Ishikawa (cell line): Measurements from ENCODE around the gene GDAP1L1.

Experiments
- CEBPB ChIP-seq: IDR thresholded peaks from 2 replicates; pipeline ENCODE4 v1.6.1; 2012
- CREB1 ChIP-seq: IDR thresholded peaks from 2 replicates; pipeline ENCODE4 v1.6.1; 2012; ENCODE audit warnings: low read depth
- EGR1 ChIP-seq: IDR thresholded peaks from 2 replicates; pipeline ENCODE4 v1.6.1; 2012
- EP300 ChIP-seq: IDR thresholded peaks from 2 replicates; pipeline ENCODE4 v1.6.1; 2012; ENCODE audit warnings: borderline replicate concordance
- FOXM1 ChIP-seq: IDR thresholded peaks from 2 replicates; pipeline ENCODE4 v1.6.1; 2012; ENCODE audit warnings: low read depth, borderline replicate concordance
- NFIC ChIP-seq: IDR thresholded peaks from 2 replicates; pipeline ENCODE4 v1.6.1; 2012
- RAD21 ChIP-seq: IDR thresholded peaks from 2 replicates; pipeline ENCODE4 v1.6.1; 2012; ENCODE audit warnings: low read depth
- REST ChIP-seq: IDR thresholded peaks from 2 replicates; pipeline ENCODE4 v1.6.1; 2012; ENCODE audit warnings: low read depth, mild to moderate bottlenecking
- TAF1 ChIP-seq: IDR thresholded peaks from 2 replicates; pipeline ENCODE4 v1.6.1; 2012; ENCODE audit warnings: low read depth, mild to moderate bottlenecking
- TCF12 ChIP-seq: IDR thresholded peaks from 2 replicates; pipeline ENCODE4 v1.6.1; 2012; ENCODE audit warnings: low read depth
- TEAD4 ChIP-seq: IDR thresholded peaks from 2 replicates; pipeline ENCODE4 v1.6.1; 2012
- USF1 ChIP-seq: IDR thresholded peaks from 2 replicates; pipeline ENCODE4 v1.6.1; 2012
- YY1 ChIP-seq: IDR thresholded peaks from 2 replicates; pipeline ENCODE4 v1.6.1; 2012; ENCODE audit warnings: low read depth
- ZBTB7A ChIP-seq: IDR thresholded peaks from 2 replicates; pipeline ENCODE4 v1.6.1; 2012; ENCODE audit warnings: low read depth
- TF ChIP-seq, protein P1 (sequence below): IDR thresholded peaks from 2 replicates; pipeline ENCODE4 v1.6.1; 2012

Gene GDAP1L1

GRCh38 chr20:44247131-44247571 is at the start of gene GDAP1L1:
TSS of gene GDAP1L1 (plus strand) at chr20:44247308. CDS start at chr20:44247335, 27 bp downstream.
- TF ChIP-seq CREB1 (no peak), REST (no peak), EGR1 (no peak), YY1 (no peak), ZBTB7A (no peak), NFIC (no peak)

GRCh38 chr20:44198872-44199271 is 48.2 kb upstream of the GDAP1L1 start:
- TF ChIP-seq TCF12 (no peak), FOXM1 (no peak), USF1 (no peak), EGR1 (no peak), ZBTB7A (no peak), EP300 (no peak)

DNA sequence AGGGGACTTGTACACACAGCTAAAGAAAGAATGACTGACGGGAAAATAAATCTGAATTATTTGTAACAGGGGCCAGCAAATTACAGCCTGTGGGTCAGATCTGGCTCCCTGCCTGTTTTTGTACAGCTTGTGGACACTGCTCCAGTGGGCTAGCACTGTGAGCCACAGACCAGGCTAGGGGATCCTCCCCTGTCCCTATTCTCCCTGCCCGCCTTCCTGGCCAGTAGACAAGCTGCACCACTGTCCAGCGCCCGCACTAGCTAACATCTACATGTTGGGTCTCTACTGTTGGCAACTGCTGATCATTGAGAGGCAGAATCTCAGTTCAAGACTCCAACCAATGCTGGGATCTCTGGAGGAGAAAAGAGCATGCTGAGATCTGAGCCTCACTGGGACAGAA is 47.2 kb upstream of the GDAP1L1 start:
- no peak for TF ChIP-seq EGR1
- no peak for TF ChIP-seq ZBTB7A
- no peak for TF ChIP-seq USF1
- no peak for TF ChIP-seq CEBPB
- no peak for TF ChIP-seq EP300
- TF ChIP-seq YY1 = no peak
- TF ChIP-seq RAD21 = no peak
- no peak for TF ChIP-seq TCF12
- TF ChIP-seq, protein P1, sequence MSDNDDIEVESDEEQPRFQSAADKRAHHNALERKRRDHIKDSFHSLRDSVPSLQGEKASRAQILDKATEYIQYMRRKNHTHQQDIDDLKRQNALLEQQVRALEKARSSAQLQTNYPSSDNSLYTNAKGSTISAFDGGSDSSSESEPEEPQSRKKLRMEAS = no peak
- no peak for TF ChIP-seq REST
- TF ChIP-seq CREB1 = no peak
- TF ChIP-seq TEAD4 = no peak
- TF ChIP-seq TAF1 = no peak
- no peak for TF ChIP-seq NFIC

- no peak for TF ChIP-seq RAD21
- TF ChIP-seq FOXM1 = no peak
- no peak for TF ChIP-seq TEAD4
- no peak for TF ChIP-seq ZBTB7A
- no peak for TF ChIP-seq EP300
- TF ChIP-seq, protein P1 = no peak
- no peak for TF ChIP-seq NFIC
- TF ChIP-seq REST = no peak
- no peak for TF ChIP-seq EGR1
- no peak for TF ChIP-seq TCF12
- no peak for TF ChIP-seq CEBPB
- no peak for TF ChIP-seq YY1
Observed at GRCh38 chr20:44200371-44200770, 46.7 kb upstream of the GDAP1L1 start.

DNA sequence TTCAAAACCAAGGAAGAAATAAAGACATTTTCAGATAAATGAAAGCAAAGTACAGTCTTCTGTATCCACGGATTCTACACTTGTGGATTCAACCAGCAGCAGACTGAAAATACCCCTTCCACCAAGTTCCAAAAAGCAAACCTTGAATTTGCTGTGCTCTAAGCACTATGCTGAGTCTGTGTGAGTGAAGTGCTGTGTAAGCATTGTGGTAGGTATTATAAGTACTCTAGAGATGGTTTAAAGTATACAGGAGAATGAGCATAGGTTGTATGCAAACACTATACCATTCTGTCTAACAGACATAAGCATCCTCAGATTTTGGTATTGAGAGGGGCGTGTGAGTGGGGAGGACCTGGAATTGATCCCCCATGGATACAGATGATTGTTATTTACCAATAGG is 46.1 kb upstream of the GDAP1L1 start:
- TF ChIP-seq TCF12 = no peak
